ENCODE results near the gene ERN2. TPM values are rescaled to one million over a fixed set of nuclear protein-coding genes. Genes with fewer than 3 reads are reported as not detected.
A peak's percentile ranks its signal among the peaks of the same experiment; 100 is the strongest.

ERN2 gene
- total and polyA plus RNA-seq, 9 of the 15 experiments (the other 6 are each of a cell fraction or from before 2014, with no cell fraction given), result 0.07 to 1.5 (median 0.51) TPM; not detected in 3

DNA sequence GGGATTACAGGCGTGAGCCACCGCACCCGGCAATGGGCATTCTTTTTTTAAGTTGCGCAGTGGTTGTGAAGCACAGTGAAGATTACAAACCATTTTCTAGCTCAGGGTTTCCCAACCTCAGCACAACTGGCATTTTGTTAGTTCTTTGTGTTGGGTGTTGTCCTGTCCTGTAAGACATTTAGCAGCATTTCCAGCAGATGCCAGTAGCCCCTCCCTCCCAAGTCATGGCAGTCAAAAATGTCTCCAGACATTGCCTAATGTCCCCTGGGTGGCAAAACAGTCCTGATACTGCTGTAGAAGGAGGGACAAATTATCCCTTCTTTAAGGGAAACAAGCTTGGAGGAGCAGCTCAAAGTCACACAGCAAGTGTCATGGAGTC is 18.8 kb downstream of the ERN2 start:
- POLR2A ChIA-PET, result interaction anchor here (0.8 to 6.4 kb wide), 5 partner anchors 9 to 342 kb away, joined by 3 to 54 read pairs (median 7); partner anchors contain the start of gene PLK1
- intact Hi-C loops (cut with micrococcal nuclease), result no loop called here
- Histone ChIP-seq H3K4me2 (ENCODE audit: insufficient read depth, low read length) (no peak overlapping the region), H3K4me1 (replicated peaks in 1 of 2; ENCODE audit: control insufficient read depth in 2 of 2, insufficient read depth in 2 of 2, low read length in 2 of 2) (peaks cover 4 to 27% of the 10 kb centered on the region in 2 experiments; a peak in 4 of 5 replicates), H3K9me3 (replicated peaks; ENCODE audit: control insufficient read depth, insufficient read depth, low read depth, low read length) (no peaks in the 10 kb centered on the region), H3K27me3 (ENCODE audit: control insufficient read depth in 2 of 2, insufficient read depth in 2 of 2, low read length in 2 of 2) (no peaks in the 10 kb centered on the region), H3K9me1 (ENCODE audit: control insufficient read depth, insufficient read depth, low read length) (no peaks in the 10 kb centered on the region), H3K27ac (ENCODE audit: extremely low read depth, low read depth, low read length) (no peak overlapping the region), H3K9ac (ENCODE audit: insufficient read depth in 1 of 2, low read depth in 2 of 2, low read length in 2 of 2) (peak overlapping the region in 1 of 2 experiments; percentile 84; a peak in 1 of 4 replicates), H3K36me3 (ENCODE audit: control insufficient read depth, insufficient read depth, low read length) (peaks cover 26% of the 10 kb centered on the region), H3K79me2 (ENCODE audit: control insufficient read depth, insufficient read depth, low read length) (no peaks in the 10 kb centered on the region), H3K4me3 (no peak overlapping the region), H4K20me1 (replicated peaks; ENCODE audit: control insufficient read depth, insufficient read depth, low read length) (no peaks in the 10 kb centered on the region), H2AFZ (ENCODE audit: low read depth, low read length) (peak overlapping the region; percentile 51; the same call in 1 of the 2 replicates)
- no TSS peak for BruUV-seq (replicated peaks)
- WGBS (ENCODE audit: insufficient coverage, low coverage, missing lambda C conversion rate), result 81% methylated on average over 4 of the region's 4 CpGs
- ATAC-seq (no peak), DNase-seq (ENCODE audit: extremely low read depth in 1 of 4, low spot score in 3 of 4) (no peak), FAIRE-seq (no peak)
- in situ Hi-C loops (cut with MboI), result no loop called here
- CTCF ChIA-PET (ENCODE audit: low intra/inter-chr PET ratio), result no interaction called here
- no peak for TF ChIP-seq ZNF41 (CRISPR knock-in tag; conservative IDR thresholded peaks at IDR 0.05)
- no peak for TF ChIP-seq MAFF (IDR thresholded peaks at IDR 0.05; ENCODE audit: low read length)
- no peak for TF ChIP-seq KDM5B (IDR thresholded peaks at IDR 0.05; ENCODE audit: insufficient replicate concordance, low read depth, low read length)
- no peak for TF ChIP-seq TSC22D4 (tag; IDR thresholded peaks at IDR 0.05)
- TF ChIP-seq LARP7 (IDR thresholded peaks at IDR 0.05), result no peak
- TF ChIP-seq EWSR1 (IDR thresholded peaks at IDR 0.05; ENCODE audit: borderline replicate concordance, low read depth, partially characterized antibody), result no peak
- no peak for TF ChIP-seq ILF3 (IDR thresholded peaks at IDR 0.05; ENCODE audit: borderline replicate concordance)
- TF ChIP-seq CREBBP (IDR thresholded peaks at IDR 0.05; ENCODE audit: low read depth, low read length), result no peak
- no peak for TF ChIP-seq MCM3 (IDR thresholded peaks at IDR 0.05)
- TF ChIP-seq HSF4 (CRISPR knock-in tag; IDR thresholded peaks at IDR 0.05; ENCODE audit: borderline replicate concordance), result no peak
- TF ChIP-seq ZBTB12 (CRISPR knock-in tag; IDR thresholded peaks at IDR 0.05), result no peak
- no peak for TF ChIP-seq GABPB1 (CRISPR knock-in tag; IDR thresholded peaks at IDR 0.05)
- TF ChIP-seq CTBP1 (IDR thresholded peaks at IDR 0.05; ENCODE audit: borderline replicate concordance), result no peak
- no peak for TF ChIP-seq HDAC8 (tag; IDR thresholded peaks at IDR 0.05)
